HepG2 (cell line): ENCODE data around the gene SULT6B1. TPM values are rescaled to one million over a fixed set of nuclear protein-coding genes. Genes with fewer than 3 reads are reported as not detected.

ENCODE experiments used
- ESRRA ChIP-seq: sonication (generic); formaldehyde crosslinking; IDR thresholded peaks from 2 replicates; pipeline ENCODE4 v1.5.1; 2020; ENCODE audit warnings: mild to moderate bottlenecking, low read depth, missing genetic modification reagents
- FOXM1 ChIP-seq: sonication (generic); formaldehyde crosslinking; IDR thresholded peaks from 2 replicates; pipeline ENCODE4 v1.5.0; 2020; ENCODE audit warnings: missing genetic modification reagents
- HMGA1 ChIP-seq: sonication (generic); formaldehyde crosslinking; conservative IDR thresholded peaks from 2 replicates; pipeline ENCODE4 v1.4.0; 2020; ENCODE audit warnings: missing genetic modification reagents
- KLF9 ChIP-seq: IDR thresholded peaks from 2 replicates; pipeline ENCODE4 v1.6.1; 2016; ENCODE audit warnings: low read depth
- NCOA1 ChIP-seq: sonication (generic); formaldehyde crosslinking; IDR thresholded peaks from 2 replicates; pipeline ENCODE4 v1.9.0; 2021; ENCODE audit warnings: missing genetic modification reagents
- NFYC ChIP-seq: IDR thresholded peaks from 2 replicates; pipeline ENCODE4 v1.6.1; 2016; ENCODE audit warnings: missing genetic modification reagents, missing compliant biosample characterization
- NKX3-1 ChIP-seq: sonication (generic); formaldehyde crosslinking; IDR thresholded peaks from 2 replicates; pipeline ENCODE4 v1.5.0; 2020; ENCODE audit warnings: missing genetic modification reagents
- SETDB1 ChIP-seq: sonication (generic); formaldehyde crosslinking; IDR thresholded peaks from 2 replicates; pipeline ENCODE4 v1.5.1; 2020; ENCODE audit warnings: missing genetic modification reagents, mild to moderate bottlenecking, borderline replicate concordance
- SMARCC2 ChIP-seq: fragments of 450-650 bp; IDR thresholded peaks from 2 replicates; pipeline ENCODE4 v1.6.1; 2017; ENCODE audit warnings: antibody characterized with exemption, mild to moderate bottlenecking
- TCF7L2 ChIP-seq: IDR thresholded peaks from 2 replicates; pipeline ENCODE4 v1.6.1; 2011; ENCODE audit warnings: mild to moderate bottlenecking, low read depth, low read length, moderate library complexity
- ZFAT ChIP-seq: sonication (generic); formaldehyde crosslinking; conservative IDR thresholded peaks from 2 replicates; pipeline ENCODE4 v1.8.1; 2023; ENCODE audit warnings: missing genetic modification reagents, inconsistent platforms
- ZFP36L2 ChIP-seq: sonication (generic); formaldehyde crosslinking; IDR thresholded peaks from 2 replicates; pipeline ENCODE4 v1.4.0; 2020; ENCODE audit warnings: missing genetic modification reagents
- ZFP37 ChIP-seq: sonication (generic); formaldehyde crosslinking; IDR thresholded peaks from 2 replicates; pipeline ENCODE4 v1.4.0; 2020; ENCODE audit warnings: missing genetic modification reagents, borderline replicate concordance
- ZNF326 ChIP-seq: sonication (generic); formaldehyde crosslinking; IDR thresholded peaks from 2 replicates; pipeline ENCODE4 v1.4.0; 2020; ENCODE audit warnings: missing genetic modification reagents, borderline replicate concordance
- ZNF550 ChIP-seq: sonication (generic); formaldehyde crosslinking; IDR thresholded peaks from 2 replicates; pipeline ENCODE4 v1.4.0; 2020; ENCODE audit warnings: mild to moderate bottlenecking, missing genetic modification reagents, borderline replicate concordance
- ZNF563 ChIP-seq: sonication (generic); formaldehyde crosslinking; IDR thresholded peaks from 2 replicates; pipeline ENCODE4 v1.8.0; 2022; ENCODE audit warnings: mild to moderate bottlenecking, moderate library complexity, missing genetic modification reagents
- ZNF672 ChIP-seq: sonication (generic); formaldehyde crosslinking; IDR thresholded peaks from 2 replicates; pipeline ENCODE4 v1.8.1; 2022; ENCODE audit warnings: missing genetic modification reagents
- ZNF709 ChIP-seq: sonication (generic); formaldehyde crosslinking; IDR thresholded peaks from 2 replicates; pipeline ENCODE4 v1.5.0; 2020; ENCODE audit warnings: mild to moderate bottlenecking, missing genetic modification reagents
- ZNF775 ChIP-seq: sonication (generic); formaldehyde crosslinking; IDR thresholded peaks from 2 replicates; pipeline ENCODE4 v1.4.0; 2020; ENCODE audit warnings: missing genetic modification reagents, mild to moderate bottlenecking, moderate library complexity, borderline replicate concordance
- polyA plus RNA-seq, 8 experiments: library from polyadenylated mRNA; depleted of rRNA in 3 of 8; stranded (reverse) in 7 of 8; unstranded in 1 of 8; fragments of >200 nt; fragmentation: Illumina TruSeq in 4 of 8; extraction: Trizol in 4 of 8; gene quantifications; 2 replicates each; pipeline versions ENCODE4 v1.2.1 to v1.2.3, GENCODE V29; 2011 to 2016; ENCODE audit warnings: low read depth in 4 of 8, missing spikeins in 1 of 8, mixed read lengths in 1 of 8; ENCODE audit not compliant: insufficient read depth in 1 of 8
- total RNA-seq, 5 experiments: library from RNA; depleted of rRNA; stranded (reverse); fragments of >200 nt; fragmentation: Illumina TruSeq; extraction: Trizol; gene quantifications; 2 replicates each; pipeline ENCODE4 v1.2.3, GENCODE V29; 2016; ENCODE audit warnings: low read depth in 1 of 5
- TF ChIP-seq, protein P1 (sequence below): sonication (generic); formaldehyde crosslinking; IDR thresholded peaks from 2 replicates; pipeline ENCODE4 v1.8.1; 2023; ENCODE audit warnings: mild to moderate bottlenecking, inconsistent platforms, moderate library complexity, missing genetic modification reagents, borderline replicate concordance
- TF ChIP-seq, protein P2 (sequence below): sonication (generic); formaldehyde crosslinking; IDR thresholded peaks from 2 replicates; pipeline ENCODE4 v1.5.0; 2020; ENCODE audit warnings: missing genetic modification reagents
- TF ChIP-seq, protein P3 (sequence below): sonication (generic); formaldehyde crosslinking; IDR thresholded peaks from 2 replicates; pipeline ENCODE4 v1.4.0; 2020; ENCODE audit warnings: missing genetic modification reagents, borderline replicate concordance
- TF ChIP-seq, protein P4 (sequence below): IDR thresholded peaks from 2 replicates; pipeline ENCODE4 v1.6.1; 2016; ENCODE audit warnings: missing genetic modification reagents, missing compliant biosample characterization

SULT6B1 gene
- total and polyA plus RNA-seq, 2 of the 13 experiments (the other 11 are each of a cell fraction or from before 2014, with no cell fraction given) = not detected

DNA sequence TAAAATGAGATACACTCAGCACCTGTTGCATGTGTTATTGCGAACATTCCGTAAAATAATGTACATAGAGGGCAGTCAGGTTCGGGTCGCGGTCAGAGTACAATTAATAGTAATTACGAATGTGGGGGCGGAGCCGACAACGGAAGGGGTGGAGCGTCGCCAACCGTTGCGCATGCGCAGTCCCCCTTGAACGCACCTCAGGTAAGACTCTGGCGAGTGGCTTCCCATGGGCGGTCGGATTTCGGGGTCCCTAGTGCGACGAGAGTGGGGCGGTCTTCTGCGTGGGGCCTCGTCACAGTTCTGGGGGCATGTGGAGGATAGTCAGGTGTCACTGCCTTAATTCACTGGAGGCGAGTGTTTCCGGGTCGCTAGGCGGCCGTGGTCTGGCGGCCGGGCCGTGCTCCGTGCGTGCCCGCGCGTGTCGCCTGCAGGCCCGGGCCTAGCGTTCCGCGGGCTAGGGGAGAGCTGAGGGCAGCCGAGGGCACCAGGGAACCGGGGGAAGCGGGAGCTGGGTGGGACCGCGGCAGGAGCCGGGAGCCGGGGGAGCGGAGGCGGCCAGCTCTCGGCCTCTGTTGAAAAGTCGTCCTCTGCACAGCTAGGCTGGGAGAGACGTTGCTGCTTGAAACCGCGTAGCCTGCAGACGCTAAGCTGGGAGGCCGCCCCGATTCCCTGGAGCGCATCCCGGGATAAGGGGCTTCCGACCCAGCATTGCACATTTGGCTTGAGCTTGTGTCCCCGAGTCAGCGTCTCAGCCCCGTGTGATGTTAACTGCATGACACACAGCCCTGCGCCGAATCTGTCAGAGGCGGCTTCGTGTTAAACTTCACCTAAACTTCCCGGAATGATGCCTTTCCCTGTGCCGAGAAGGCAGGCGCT is 8.1 kb upstream of the SULT6B1 start, which contains the start of gene CEBPZOS (continued):
- no peak for TF ChIP-seq KLF9 (CRISPR knock-in tag)
- TF ChIP-seq ZNF550 (CRISPR knock-in tag) = 0 out of 2 replicates have a peak, but pooled peaks have one; percentile 27
- TF ChIP-seq NKX3-1 = peak; percentile 80; the same call in 1 of the 2 replicates
- peak; percentile 98 for TF ChIP-seq ZFAT
- peak; percentile 68; the same call in 1 of the 2 replicates for TF ChIP-seq NCOA1
- TF ChIP-seq SETDB1 = no peak
- no peak for TF ChIP-seq HMGA1 (CRISPR knock-in tag)
- no peak for TF ChIP-seq SMARCC2
- TF ChIP-seq ZNF709 (CRISPR knock-in tag) = peak; percentile 97
- TF ChIP-seq ZNF775 = peak; percentile 94
- TF ChIP-seq, protein P1, sequence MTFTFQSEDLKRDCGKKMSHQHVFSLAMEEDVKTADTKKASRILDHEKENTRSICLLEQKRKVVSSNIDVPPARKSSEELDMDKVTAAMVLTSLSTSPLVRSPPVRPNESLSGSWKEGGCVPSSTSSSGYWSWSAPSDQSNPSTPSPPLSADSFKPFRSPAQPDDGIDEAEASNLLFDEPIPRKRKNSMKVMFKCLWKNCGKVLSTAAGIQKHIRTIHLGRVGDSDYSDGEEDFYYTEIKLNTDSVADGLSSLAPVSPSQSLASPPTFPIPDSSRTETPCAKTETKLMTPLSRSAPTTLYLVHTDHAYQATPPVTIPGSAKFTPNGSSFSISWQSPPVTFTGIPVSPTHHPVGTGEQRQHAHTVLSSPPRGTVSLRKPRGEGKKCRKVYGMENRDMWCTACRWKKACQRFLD = peak; percentile 98
- TF ChIP-seq, protein P2, sequence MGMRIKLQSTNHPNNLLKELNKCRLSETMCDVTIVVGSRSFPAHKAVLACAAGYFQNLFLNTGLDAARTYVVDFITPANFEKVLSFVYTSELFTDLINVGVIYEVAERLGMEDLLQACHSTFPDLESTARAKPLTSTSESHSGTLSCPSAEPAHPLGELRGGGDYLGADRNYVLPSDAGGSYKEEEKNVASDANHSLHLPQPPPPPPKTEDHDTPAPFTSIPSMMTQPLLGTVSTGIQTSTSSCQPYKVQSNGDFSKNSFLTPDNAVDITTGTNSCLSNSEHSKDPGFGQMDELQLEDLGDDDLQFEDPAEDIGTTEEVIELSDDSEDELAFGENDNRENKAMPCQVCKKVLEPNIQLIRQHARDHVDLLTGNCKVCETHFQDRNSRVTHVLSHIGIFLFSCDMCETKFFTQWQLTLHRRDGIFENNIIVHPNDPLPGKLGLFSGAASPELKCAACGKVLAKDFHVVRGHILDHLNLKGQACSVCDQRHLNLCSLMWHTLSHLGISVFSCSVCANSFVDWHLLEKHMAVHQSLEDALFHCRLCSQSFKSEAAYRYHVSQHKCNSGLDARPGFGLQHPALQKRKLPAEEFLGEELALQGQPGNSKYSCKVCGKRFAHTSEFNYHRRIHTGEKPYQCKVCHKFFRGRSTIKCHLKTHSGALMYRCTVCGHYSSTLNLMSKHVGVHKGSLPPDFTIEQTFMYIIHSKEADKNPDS (CRISPR knock-in tag) = no peak
- no peak for TF ChIP-seq ZNF672 (CRISPR knock-in tag)
- peak; percentile 70; the same call in 1 of the 2 replicates for TF ChIP-seq ESRRA (CRISPR knock-in tag)
- TF ChIP-seq FOXM1 (CRISPR knock-in tag) = no peak
- TF ChIP-seq, protein P3, sequence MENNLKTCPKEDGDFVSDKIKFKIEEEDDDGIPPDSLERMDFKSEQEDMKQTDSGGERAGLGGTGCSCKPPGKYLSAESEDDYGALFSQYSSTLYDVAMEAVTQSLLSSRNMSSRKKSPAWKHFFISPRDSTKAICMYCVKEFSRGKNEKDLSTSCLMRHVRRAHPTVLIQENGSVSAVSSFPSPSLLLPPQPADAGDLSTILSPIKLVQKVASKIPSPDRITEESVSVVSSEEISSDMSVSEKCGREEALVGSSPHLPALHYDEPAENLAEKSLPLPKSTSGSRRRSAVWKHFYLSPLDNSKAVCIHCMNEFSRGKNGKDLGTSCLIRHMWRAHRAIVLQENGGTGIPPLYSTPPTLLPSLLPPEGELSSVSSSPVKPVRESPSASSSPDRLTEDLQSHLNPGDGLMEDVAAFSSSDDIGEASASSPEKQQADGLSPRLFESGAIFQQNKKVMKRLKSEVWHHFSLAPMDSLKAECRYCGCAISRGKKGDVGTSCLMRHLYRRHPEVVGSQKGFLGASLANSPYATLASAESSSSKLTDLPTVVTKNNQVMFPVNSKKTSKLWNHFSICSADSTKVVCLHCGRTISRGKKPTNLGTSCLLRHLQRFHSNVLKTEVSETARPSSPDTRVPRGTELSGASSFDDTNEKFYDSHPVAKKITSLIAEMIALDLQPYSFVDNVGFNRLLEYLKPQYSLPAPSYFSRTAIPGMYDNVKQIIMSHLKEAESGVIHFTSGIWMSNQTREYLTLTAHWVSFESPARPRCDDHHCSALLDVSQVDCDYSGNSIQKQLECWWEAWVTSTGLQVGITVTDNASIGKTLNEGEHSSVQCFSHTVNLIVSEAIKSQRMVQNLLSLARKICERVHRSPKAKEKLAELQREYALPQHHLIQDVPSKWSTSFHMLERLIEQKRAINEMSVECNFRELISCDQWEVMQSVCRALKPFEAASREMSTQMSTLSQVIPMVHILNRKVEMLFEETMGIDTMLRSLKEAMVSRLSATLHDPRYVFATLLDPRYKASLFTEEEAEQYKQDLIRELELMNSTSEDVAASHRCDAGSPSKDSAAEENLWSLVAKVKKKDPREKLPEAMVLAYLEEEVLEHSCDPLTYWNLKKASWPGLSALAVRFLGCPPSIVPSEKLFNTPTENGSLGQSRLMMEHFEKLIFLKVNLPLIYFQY (CRISPR knock-in tag) = no peak; the same call in 1 of the 2 replicates
- no peak for TF ChIP-seq TCF7L2
- TF ChIP-seq ZFP36L2 (CRISPR knock-in tag) = peak; percentile 79
- TF ChIP-seq, protein P4, sequence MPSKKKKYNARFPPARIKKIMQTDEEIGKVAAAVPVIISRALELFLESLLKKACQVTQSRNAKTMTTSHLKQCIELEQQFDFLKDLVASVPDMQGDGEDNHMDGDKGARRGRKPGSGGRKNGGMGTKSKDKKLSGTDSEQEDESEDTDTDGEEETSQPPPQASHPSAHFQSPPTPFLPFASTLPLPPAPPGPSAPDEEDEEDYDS (CRISPR knock-in tag) = peak; percentile 97
- TF ChIP-seq ZFP37 (CRISPR knock-in tag) = no peak
- TF ChIP-seq NFYC (CRISPR knock-in tag) = no peak; the same call in 1 of the 2 replicates
- TF ChIP-seq ZNF326 = no peak
- TF ChIP-seq ZNF563 = peak; percentile 94
